HepG2 (cell line): ENCODE results near the gene PRMT7. TPM values are rescaled to one million over a fixed set of nuclear protein-coding genes. Genes with fewer than 3 reads are reported as not detected.

ENCODE experiments used
- ATAC-seq: fragments of 200-7000 bp; cut with Tn5 transposase; 3 replicates; pipeline ENCODE4 v1.9.1; 2020; ENCODE audit warnings: mild to moderate bottlenecking, moderate library complexity
- BruUV-seq: library from RNA; stranded (reverse); fragments of 400-500 nt; replicated peaks from 2 replicates; lab custom pipeline; 2021; lab: Mats Ljungman, UMichigan
- CTCF ChIA-PET: fragments of 300-600 bp; formaldehyde crosslinking; extraction: SDS; loops from one replicate; lab custom pipeline; 2021; ENCODE audit warnings: low total read pairs, inconsistent platforms, low intra/inter-chr PET ratio; lab: Yijun Ruan, JAX
- POLR2A ChIA-PET: fragments of 350-600 bp; sonication (Branson Sonifier 250); formaldehyde crosslinking; loops from one replicate; lab custom pipeline; 2020; ENCODE audit warnings: antibody characterized with exemption, inconsistent platforms; lab: Yijun Ruan, JAX
- DNase-seq: peaks from one replicate; pipeline ENCODE4 v3.0.0-alpha.2; 2015; ENCODE audit warnings: low spot score
- FAIRE-seq: peaks from 3 replicates; lab custom pipeline; 2011; peaks lifted over from hg19 to GRCh38; lab: Jason Lieb, UNC
- H2AFZ ChIP-seq: one replicate; pipeline ENCODE4 v1.6.1; 2011; ENCODE audit warnings: low read length, inconsistent platforms
- H3K27ac ChIP-seq: fragments of 300-600 bp; 3 replicates; pipeline ENCODE4 v1.8.0; 2011; ENCODE audit warnings: mixed run types, mild to moderate bottlenecking, mixed read lengths, low read length, inconsistent platforms; ENCODE audit not compliant: insufficient read depth; ENCODE audit errors: extremely low read length
- H3K27me3 ChIP-seq, 2 experiments: fragments of 200-600 bp in 1 of 2; 2 replicates in 1 of 2; 3 replicates in 1 of 2; pipeline versions ENCODE4 v1.6.0 to v1.8.0; 2011; ENCODE audit warnings: low read length in 2 of 2, mild to moderate bottlenecking in 2 of 2, moderate library complexity in 2 of 2, inconsistent platforms in 1 of 2; ENCODE audit not compliant: insufficient read depth in 2 of 2, control insufficient read depth in 1 of 2
- H3K36me3 ChIP-seq, 2 experiments: fragments of 200-600 bp in 1 of 2; replicated peaks in 1 of 2; 2 replicates in 1 of 2; 3 replicates in 1 of 2; pipeline versions ENCODE4 v1.5.1 to v1.8.0; 2011; ENCODE audit warnings: low read length in 2 of 2, inconsistent platforms in 1 of 2; ENCODE audit not compliant: insufficient read depth in 2 of 2, control insufficient read depth in 1 of 2
- H3K4me1 ChIP-seq: 2 replicates; pipeline ENCODE4 v1.5.1; 2012; ENCODE audit warnings: low read length, inconsistent platforms; ENCODE audit not compliant: insufficient read depth
- H3K4me2 ChIP-seq: 2 replicates; pipeline ENCODE4 v1.6.0; 2011; ENCODE audit warnings: low read depth, low read length, inconsistent platforms
- H3K4me3 ChIP-seq, 3 experiments: fragments of 200-600 bp in 1 of 3; sonication (generic), shearing (Covaris generic) in 1 of 3; replicated peaks in 1 of 3; 2 replicates each; pipeline ENCODE4 v1.5.1; 2011 to 2016; ENCODE audit warnings: low read length in 3 of 3, inconsistent platforms in 2 of 3, low read depth in 2 of 3, mild to moderate bottlenecking in 2 of 3, control low read depth in 1 of 3, mixed read lengths in 1 of 3; ENCODE audit not compliant: insufficient read depth in 1 of 3
- H3K79me2 ChIP-seq: one replicate; pipeline ENCODE4 v1.6.1; 2011; ENCODE audit warnings: low read length, inconsistent platforms; ENCODE audit not compliant: insufficient read depth
- H3K9ac ChIP-seq: 2 replicates; pipeline ENCODE4 v1.6.0; 2011; ENCODE audit warnings: mild to moderate bottlenecking, low read depth, low read length, inconsistent platforms; ENCODE audit not compliant: insufficient read depth
- H3K9me3 ChIP-seq: 2 replicates; pipeline ENCODE4 v1.5.1; 2012; ENCODE audit warnings: mild to moderate bottlenecking, low read length
- H4K20me1 ChIP-seq: 2 replicates; pipeline ENCODE4 v1.6.0; 2011; ENCODE audit warnings: inconsistent platforms, mild to moderate bottlenecking, low read length, moderate library complexity; ENCODE audit not compliant: insufficient read depth
- AGO2 ChIP-seq: fragments of 200-400 bp; formaldehyde crosslinking; optimal IDR thresholded peaks from 2 replicates; pipeline ENCODE3; 2017; ENCODE audit warnings: mild to moderate bottlenecking, low read depth, low read length, moderate library complexity
- CTCF ChIP-seq: sonication (generic); formaldehyde crosslinking; IDR thresholded peaks from 2 replicates; pipeline ENCODE4 v1.5.0; 2020; ENCODE audit warnings: mild to moderate bottlenecking, missing genetic modification reagents, moderate library complexity
- GABPB1 ChIP-seq: IDR thresholded peaks from 2 replicates; pipeline ENCODE4 v1.6.1; 2016; ENCODE audit warnings: mild to moderate bottlenecking, missing genetic modification reagents, moderate library complexity, missing compliant biosample characterization
- ZFX ChIP-seq: sonication (generic); formaldehyde crosslinking; IDR thresholded peaks from 2 replicates; pipeline ENCODE4 v1.4.0; 2020; ENCODE audit warnings: mild to moderate bottlenecking, low read depth, missing genetic modification reagents, moderate library complexity
- whole genome bisulfite sequencing: methylation state at CpG from one replicate; pipeline ENCODE4 v1.1.6; 2017; ENCODE audit warnings: low lambda C conversion rate; 5-methylcytosine and 5-hydroxymethylcytosine counted together
- in situ Hi-C: cut with HindIII; loops from 2 replicates; pipeline ENCODE4 v1.10.0; 2017; ENCODE audit warnings: low pct_unique_long_range_greater_than_20kb; ENCODE audit not compliant: extremely low pct_ligation_motif_present
- intact Hi-C: fragments of 100-400 bp; cut with micrococcal nuclease; formaldehyde crosslinking; loops from one replicate; pipeline ENCODE4 v1.10.0; 2022; ENCODE audit not compliant: unreplicated experiment
- polyA plus RNA-seq, 8 experiments: library from polyadenylated mRNA; depleted of rRNA in 3 of 8; stranded (reverse) in 7 of 8; unstranded in 1 of 8; fragments of >200 nt; fragmentation: Illumina TruSeq in 4 of 8; extraction: Trizol in 4 of 8; gene quantifications; 2 replicates each; pipeline versions ENCODE4 v1.2.1 to v1.2.3, GENCODE V29; 2011 to 2016; ENCODE audit warnings: low read depth in 4 of 8, missing spikeins in 1 of 8, mixed read lengths in 1 of 8; ENCODE audit not compliant: insufficient read depth in 1 of 8
- total RNA-seq, 5 experiments: library from RNA; depleted of rRNA; stranded (reverse); fragments of >200 nt; fragmentation: Illumina TruSeq; extraction: Trizol; gene quantifications; 2 replicates each; pipeline ENCODE4 v1.2.3, GENCODE V29; 2016; ENCODE audit warnings: low read depth in 1 of 5

The PRMT7 gene
- total and polyA plus RNA-seq, 2 of the 13 experiments (the other 11 are each of a cell fraction or from before 2014, with no cell fraction given), result 47.5 to 55.0 TPM

- no peak for TF ChIP-seq GABPB1 (CRISPR knock-in tag)
- peak; percentile 30 for TF ChIP-seq CTCF
Measured at GRCh38 chr16:68355447-68356248, 44.8 kb downstream of the PRMT7 start (continued).

DNA sequence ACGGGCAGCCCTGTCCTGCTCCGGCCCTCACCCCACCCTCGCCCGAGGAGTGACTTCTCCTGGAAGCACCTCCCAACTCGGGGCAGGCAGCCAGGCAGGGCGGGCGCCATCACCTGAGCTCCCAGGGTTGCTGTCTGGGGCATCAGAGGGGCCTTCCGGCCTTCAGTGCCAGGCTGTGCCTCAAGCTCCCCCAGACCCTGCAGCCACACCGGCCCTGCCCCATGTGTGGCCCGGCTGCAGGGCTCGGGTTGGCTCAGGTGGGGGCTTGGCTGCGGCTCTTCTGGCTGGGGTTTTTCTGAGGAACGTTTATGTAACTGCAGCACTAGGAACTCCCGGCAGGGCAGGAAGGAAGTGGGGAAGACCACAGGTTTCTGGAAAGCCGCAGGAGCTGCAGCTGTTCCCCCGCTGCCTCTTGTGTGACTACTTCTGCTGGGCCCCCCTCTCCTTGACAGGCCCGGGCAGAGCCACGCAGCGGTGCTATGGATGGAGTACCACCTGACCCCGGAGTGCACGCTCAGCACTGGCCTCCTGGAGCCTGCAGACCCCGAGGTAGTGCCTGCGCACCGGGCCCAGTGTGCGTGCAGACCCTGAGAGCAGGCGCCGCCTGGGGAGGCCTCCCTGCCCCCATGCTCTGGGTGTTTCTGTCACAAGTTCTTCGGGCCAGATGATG lies 45.6 kb downstream of the PRMT7 start:
- 94% methylated on average over 10 of the region's 28 CpGs for WGBS
- no peak overlapping the region for H3K9ac ChIP-seq
- H3K79me2 ChIP-seq, result no peaks in the 10 kb centered on the region
- H3K36me3 ChIP-seq, result peaks cover 40 to 73% of the 10 kb centered on the region in 2 experiments
- ATAC-seq (no peak), FAIRE-seq (no peak), DNase-seq (no peak)
- 0 out of 2 replicates have a peak, but pooled peaks cover 7% of the 10 kb centered on the region for H3K4me1 ChIP-seq
- H3K9me3 ChIP-seq, result no peaks in the 10 kb centered on the region
- H3K27ac ChIP-seq, result no peak overlapping the region
- ChIA-PET CTCF (no interaction called here), POLR2A (no interaction called here)
- H4K20me1 ChIP-seq, result no peaks in the 10 kb centered on the region; the same call in 1 of the 2 replicates
- H3K4me3 ChIP-seq, result no peak overlapping the region
- H3K27me3 ChIP-seq, result no peaks in the 10 kb centered on the region
- no peak overlapping the region for H2AFZ ChIP-seq
- intact Hi-C loops (no loop called here), in situ Hi-C loops (no loop called here)
- H3K4me2 ChIP-seq, result no peak overlapping the region
- TF ChIP-seq ZFX (CRISPR knock-in tag), result no peak
- TF ChIP-seq AGO2, result peak; percentile 14
- BruUV-seq, result no TSS peak
